A172 (cell line): ENCODE measurements around the gene PCBP2. TPM values are rescaled to one million over a fixed set of nuclear protein-coding genes. Genes with fewer than 3 reads are reported as not detected.

Source experiments
- DNase-seq: peaks from one replicate; pipeline ENCODE4 v3.0.0-alpha.2; 2015; ENCODE audit warnings: low spot score
- total RNA-seq: library from RNA; depleted of rRNA; stranded (reverse); fragments of >200 nt; shearing (Covaris generic); gene quantifications from 2 replicates; pipeline ENCODE4 v1.2.3, GENCODE V29; 2014

The PCBP2 gene
- total RNA-seq, 1 experiment from 2014 or later, result 107 TPM

GRCh38 chr12:53493610-53494391 is 41.9 kb downstream of the PCBP2 start:
- DNase-seq, result no peak

GRCh38 chr12:53495903-53496751 is 44.2 kb downstream of the PCBP2 start:
- no peak for DNase-seq

- no peak for DNase-seq
Measured at GRCh38 chr12:53496752-53497032, 44.8 kb downstream of the PCBP2 start.

- DNase-seq, result no peak
Measured at GRCh38 chr12:53497461-53497860, 45.6 kb downstream of the PCBP2 start.

GRCh38 chr12:53498235-53498630 is 46.3 kb downstream of the PCBP2 start:
- no peak for DNase-seq

- no peak for DNase-seq
Measured at GRCh38 chr12:53499266-53500141, 47.6 kb downstream of the PCBP2 start, which contains the start of gene MAP3K12. Gene MAP3K12, minus strand, starts transcription at chr12:53499458. Its CDS starts 12,067 bp downstream, at chr12:53487391.

GRCh38 chr12:53500142-53500775 is 48.4 kb downstream of the PCBP2 start:
- no peak for DNase-seq

GRCh38 chr12:53500776-53501614 is 49.1 kb downstream of the PCBP2 start, which contains the start of gene TARBP2:
Gene TARBP2, plus strand, starts transcription at chr12:53501283. Its CDS starts 126 bp downstream, at chr12:53501409.
- peak; percentile 100 for DNase-seq

GRCh38 chr12:53501615-53502181 is 49.8 kb downstream of the PCBP2 start:
- no peak for DNase-seq

- no peak for DNase-seq
Measured at GRCh38 chr12:53502331-53502730, 50.4 kb downstream of the PCBP2 start.

GRCh38 chr12:53502983-53503728 is 51.3 kb downstream of the PCBP2 start:
- no peak for DNase-seq

GRCh38 chr12:53504004-53504920 is 52.4 kb downstream of the PCBP2 start:
- DNase-seq, result no peak

- DNase-seq, result peak; percentile 66
Measured at GRCh38 chr12:53505086-53505485, 53.2 kb downstream of the PCBP2 start.

GRCh38 chr12:53505555-53506449 is 53.9 kb downstream of the PCBP2 start:
- peak; percentile 37 for DNase-seq

GRCh38 chr12:53506450-53506785 is 54.5 kb downstream of the PCBP2 start:
- DNase-seq, result no peak

- DNase-seq, result no peak
Measured at GRCh38 chr12:53506881-53507602, 55.1 kb downstream of the PCBP2 start, which contains the start of gene NPFF. Gene NPFF, minus strand, starts transcription at chr12:53507484. Its CDS starts 10 bp downstream, at chr12:53507474.

- no peak for DNase-seq
Measured at GRCh38 chr12:53507603-53507885, 55.6 kb downstream of the PCBP2 start.
